Measurements from ENCODE around the gene LRWD1. TPM values are rescaled to one million over a fixed set of nuclear protein-coding genes. Genes with fewer than 3 reads are reported as not detected.
"Not testable (repeated sequence)": the region's sequence is repeated elsewhere in the genome, so short reads cannot be mapped to it uniquely, and the experiment has no call there.

The LRWD1 gene
- total RNA-seq, 1 experiment from 2014 or later: 58.7 TPM

DNA sequence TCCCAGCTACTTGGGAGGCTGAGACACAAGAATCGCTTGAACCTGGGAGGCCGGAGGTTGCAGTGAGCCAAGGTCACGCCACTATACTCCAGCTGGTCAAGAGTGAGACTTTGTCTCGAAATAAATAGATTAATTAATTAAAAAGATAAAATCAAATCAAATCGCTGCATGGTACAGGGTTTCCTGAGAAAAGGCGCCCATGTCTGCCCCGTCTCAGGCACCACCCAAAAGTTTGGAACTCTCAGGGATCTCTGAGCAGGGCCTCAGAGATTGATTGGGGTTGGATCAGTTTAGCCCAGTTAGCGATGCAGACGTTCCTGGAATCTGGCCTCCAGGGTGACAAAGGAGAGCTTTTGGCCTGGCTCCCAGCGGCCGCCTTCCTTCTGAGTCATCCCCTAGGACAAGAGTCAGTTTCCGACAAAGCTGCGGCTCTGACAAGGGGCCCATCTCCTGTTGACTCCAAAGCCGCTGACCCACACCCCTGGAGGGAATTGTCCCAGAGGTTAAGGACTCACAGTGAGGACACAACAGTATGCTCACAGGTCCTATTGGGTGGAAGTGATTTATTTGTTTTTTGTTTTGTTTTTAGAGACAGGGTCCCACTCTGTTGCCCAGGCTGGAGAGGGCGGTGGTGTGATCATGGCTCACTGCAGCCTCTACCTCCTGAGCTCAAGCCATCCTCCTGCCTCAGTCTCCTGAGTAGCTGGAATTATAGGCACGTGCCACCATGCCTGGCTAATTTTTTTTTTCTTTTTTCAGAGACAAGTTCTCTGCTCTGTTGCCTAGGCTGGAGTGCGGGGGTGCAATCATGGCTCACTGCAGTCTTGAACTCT is 24.6 kb upstream of the LRWD1 start:
- DNase-seq (ENCODE audit: low read depth): peak; percentile 83

DNA sequence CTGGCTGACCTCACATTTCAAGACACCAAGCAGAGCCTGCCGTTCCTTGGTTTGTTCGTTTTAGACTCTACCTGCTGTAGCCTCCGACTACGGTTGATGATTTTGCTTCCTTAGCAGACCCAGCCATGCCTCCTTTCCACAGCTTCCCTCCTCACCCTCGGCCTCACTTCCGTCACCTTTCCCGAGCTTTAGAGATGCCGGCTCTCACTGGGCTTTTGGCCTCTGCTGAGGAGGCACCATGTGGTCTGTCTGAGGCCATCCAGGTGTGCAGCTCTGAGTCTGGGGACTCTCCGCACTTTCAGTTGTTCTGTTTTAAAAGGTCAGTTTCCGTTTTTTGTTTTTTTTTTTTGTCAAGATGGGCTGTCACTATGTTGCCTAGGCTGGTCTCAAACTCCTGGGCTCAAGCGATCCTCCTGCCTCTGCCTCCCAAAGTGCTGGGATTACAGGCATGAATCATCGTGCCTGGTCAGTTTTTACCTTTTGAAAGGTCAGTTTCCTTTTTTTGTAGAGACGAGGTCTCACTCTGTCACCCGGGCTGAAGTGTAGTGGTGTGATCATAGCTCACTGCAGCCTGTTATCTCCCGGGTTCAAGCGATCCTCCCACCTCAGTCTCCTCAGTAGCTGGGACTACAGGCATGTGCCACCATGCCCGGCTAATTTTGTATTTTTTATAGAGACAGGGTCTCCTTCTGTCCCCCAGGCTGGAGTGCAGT is 19.7 kb upstream of the LRWD1 start:
- no peak for DNase-seq (ENCODE audit: low read depth)

GRCh38 chr7:102445674-102446071 is 19.1 kb upstream of the LRWD1 start:
- DNase-seq (ENCODE audit: low read depth): no peak

DNA sequence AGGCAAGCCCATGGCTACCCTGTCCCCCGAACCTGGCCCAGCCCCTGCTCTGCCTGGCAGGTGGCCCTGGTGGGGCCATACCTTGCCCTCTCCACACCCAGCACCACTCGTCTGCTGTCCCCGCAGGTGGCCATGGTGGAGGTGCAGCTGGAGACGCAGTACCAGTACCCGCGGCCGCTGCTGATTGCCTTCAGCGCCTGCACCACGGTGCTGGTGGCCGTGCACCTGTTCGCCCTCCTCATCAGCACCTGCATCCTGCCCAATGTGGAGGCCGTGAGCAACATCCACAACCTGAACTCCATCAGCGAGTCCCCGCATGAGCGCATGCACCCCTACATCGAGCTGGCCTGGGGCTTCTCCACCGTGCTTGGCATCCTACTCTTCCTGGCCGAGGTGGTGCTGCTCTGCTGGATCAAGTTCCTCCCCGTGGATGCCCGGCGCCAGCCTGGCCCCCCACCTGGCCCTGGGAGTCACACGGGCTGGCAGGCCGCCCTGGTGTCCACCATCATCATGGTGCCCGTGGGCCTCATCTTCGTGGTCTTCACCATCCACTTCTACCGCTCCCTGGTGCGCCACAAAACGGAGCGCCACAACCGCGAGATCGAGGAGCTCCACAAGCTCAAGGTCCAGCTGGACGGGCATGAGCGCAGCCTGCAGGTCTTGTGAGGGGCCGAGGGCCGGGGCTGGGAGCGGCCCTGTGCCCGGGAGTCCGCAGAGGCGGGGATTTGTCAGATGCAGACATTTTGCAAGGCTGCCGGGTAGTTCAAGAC is 18.2 kb upstream of the LRWD1 start:
- no peak for DNase-seq (ENCODE audit: low read depth)

- DNase-seq (ENCODE audit: low read depth): no peak
These were observed 17.5 kb upstream of the LRWD1 start for GRCh38 chr7:102447311-102447710.

- DNase-seq (ENCODE audit: low read depth): no peak
These were observed 15.6 kb upstream of the LRWD1 start for GRCh38 chr7:102449136-102449535.

DNA sequence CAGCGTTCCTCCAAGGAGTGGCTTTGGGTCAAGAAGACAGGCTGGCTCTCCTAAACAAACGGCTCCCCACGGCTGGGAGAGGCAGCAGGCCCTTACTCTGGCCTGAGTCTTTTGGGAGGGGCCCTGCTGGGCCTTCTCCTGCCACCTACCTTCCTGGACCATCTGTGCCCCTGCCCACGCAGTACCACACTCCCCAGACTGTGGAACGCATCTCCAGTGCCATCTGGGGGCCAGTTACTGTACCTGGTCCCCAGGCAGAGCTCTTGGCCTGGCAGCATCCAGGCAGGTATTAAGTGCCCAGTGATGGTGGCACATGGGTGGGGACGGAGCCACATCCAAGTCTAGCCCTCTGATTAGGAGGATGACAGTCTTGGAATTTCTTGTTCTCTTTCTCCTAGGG is 14.5 kb upstream of the LRWD1 start:
- peak; percentile 13 for DNase-seq (ENCODE audit: low read depth)

- DNase-seq (ENCODE audit: low read depth): peak; percentile 55
These were observed 13.3 kb upstream of the LRWD1 start for GRCh38 chr7:102451371-102452054.

DNA sequence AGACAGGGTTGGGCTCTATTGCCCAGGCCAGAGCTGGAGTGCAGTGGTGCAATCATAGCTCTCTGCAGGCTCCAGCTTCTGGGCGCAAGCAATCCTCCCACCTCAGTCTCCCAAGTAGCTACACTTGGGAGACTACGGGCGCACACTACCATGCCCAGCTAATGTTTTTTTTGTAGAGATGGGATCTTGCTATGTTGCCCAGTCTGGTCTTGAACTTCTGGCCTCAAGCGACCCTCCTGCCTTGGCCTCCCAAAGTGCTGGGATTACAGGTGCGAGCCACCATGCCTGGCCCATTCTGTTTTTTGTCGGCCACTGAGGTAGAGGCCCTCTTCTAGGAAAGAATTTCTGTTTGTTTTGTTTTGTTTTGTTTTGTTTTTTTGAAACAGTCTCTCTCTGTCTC is 12.3 kb upstream of the LRWD1 start:
- DNase-seq (ENCODE audit: low read depth): no peak

DNA sequence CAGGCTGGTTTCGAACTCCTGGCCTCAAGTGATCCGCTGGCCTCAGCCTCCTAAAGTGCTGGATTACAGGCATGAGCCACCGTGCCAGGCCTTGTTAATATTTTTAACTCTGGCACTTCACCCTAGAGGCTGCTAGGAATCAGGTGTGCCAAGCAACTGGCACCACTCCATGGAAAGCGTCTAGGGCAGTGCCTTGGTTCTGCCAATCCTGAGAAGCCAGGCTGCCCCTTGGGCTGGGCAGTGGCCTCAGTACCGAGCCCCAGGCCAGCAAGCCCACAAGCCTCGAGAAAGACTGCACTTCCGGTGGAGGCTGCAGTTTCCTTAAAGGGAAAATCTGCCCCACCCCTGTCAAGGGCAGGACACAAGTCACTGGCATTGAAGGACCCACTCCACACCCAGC is 11.5 kb upstream of the LRWD1 start:
- DNase-seq (ENCODE audit: low read depth): no peak

- DNase-seq (ENCODE audit: low read depth): no peak
These were observed 10.3 kb upstream of the LRWD1 start for GRCh38 chr7:102454468-102454867.

DNA sequence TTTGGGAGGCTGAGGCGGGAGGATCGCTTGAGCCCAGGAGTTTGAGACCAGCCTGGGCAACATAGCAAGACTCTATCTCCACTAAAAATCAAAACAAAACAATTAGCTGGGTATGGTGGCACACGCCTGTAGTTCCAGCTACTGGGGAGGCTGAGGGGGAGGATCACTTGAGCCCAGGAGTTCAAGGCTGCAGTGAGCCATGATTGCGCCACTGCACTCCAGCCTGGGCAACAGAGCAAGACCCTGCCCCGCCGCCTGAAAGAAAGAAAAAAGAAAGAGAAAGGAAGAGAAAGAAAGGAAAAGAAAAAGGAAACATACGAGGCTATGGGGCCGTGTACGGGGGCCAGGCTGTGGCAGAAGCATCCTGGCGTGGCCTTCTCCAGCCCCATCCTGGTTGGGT is 9.9 kb upstream of the LRWD1 start:
- DNase-seq (ENCODE audit: low read depth): not testable (repeated sequence)

DNA sequence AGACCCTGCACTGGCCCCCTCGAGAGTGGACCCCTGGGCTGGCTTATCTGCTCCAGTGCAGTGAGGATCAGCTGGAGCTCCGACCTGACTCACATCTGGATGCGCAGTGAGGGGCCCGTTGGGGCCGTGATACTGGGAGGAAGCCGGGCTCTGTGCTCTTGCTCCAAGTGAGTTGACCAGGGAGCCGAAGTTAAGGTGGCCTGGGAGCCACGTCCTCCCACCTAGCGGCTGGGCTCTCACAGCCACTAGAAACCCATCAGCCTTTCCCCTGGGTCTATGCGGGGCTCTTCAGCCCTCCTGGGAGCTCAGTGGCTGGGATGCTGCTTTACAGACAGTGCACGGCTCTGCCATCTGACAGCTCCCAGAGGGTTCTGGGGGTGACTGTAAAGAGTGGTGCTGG is 9.2 kb upstream of the LRWD1 start:
- DNase-seq (ENCODE audit: low read depth): no peak

DNA sequence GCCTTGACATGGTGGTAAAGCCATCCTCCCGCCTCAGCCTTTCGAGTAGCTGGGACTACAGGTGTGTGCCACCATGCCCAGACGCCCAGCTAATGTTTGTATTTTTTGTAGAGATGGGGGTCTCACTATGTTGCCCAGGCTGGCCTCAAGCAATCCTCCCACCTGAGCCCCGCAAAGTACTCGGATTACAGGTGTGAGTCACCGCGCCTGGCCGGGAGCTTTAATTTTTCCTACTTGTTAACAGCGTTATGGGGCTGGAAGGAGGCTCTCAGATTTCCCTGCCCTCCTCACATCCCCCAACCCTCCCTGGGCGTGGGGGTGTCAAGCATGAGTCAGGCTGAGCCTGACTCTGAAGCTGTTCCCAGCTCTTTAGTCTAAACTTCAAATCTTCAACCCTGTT is 8.5 kb upstream of the LRWD1 start:
- DNase-seq (ENCODE audit: low read depth): peak; percentile 24

DNA sequence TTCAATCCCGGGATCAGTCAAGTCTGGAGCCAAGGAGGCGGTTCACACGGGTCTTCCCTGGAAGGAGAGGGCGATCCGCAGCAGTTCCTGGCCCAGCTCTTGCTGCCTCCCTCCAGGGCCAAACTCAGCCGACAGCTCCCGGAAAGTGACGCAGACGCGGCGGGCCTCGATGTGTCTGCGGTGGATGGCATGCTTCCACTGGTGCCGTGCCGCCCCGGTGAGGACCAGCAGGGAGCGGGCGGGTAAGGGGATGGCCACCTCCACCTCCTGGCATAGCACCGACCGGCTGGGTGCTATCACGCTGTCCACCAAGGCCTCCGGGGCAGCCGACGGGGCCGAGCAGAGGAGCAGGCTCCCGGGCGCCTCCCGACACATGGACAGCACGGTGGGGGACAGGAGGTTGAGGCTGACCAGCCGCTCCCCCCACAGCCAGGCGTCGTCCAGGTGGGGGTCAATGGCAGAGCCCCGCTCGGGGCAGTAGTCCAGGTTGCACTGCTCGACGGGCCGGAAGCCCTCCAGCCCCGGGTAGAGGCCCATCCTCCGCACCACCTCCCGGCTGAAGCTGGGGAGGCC is 7.3 kb upstream of the LRWD1 start:
- no peak for DNase-seq (ENCODE audit: low read depth)

GRCh38 chr7:102459221-102459844 is 5.5 kb upstream of the LRWD1 start:
- no peak for DNase-seq (ENCODE audit: low read depth)

GRCh38 chr7:102460467-102460866 is 4.3 kb upstream of the LRWD1 start:
- no peak for DNase-seq (ENCODE audit: low read depth)

- DNase-seq (ENCODE audit: low read depth): peak; percentile 15
These were observed 775 bp upstream of the LRWD1 start for GRCh38 chr7:102463841-102464576.

DNA sequence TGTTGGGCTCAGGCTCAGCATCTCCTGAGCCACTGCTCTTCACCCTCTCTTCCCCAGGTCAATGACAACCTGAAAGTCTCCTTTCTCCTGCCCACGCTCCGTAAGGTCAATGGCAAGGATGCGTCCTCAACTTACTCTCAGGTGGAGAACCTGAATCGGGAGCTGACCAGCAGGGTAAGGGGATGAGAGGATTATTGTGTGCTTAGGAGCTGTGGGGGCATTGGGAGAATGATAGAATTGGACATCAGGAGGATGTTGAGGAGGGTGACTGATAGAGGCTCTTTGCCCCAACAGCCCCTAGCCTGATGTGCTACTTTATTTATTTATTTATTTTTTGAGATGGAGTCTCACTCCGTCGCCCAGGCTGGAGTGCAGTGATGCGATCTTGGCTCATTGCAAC is 1.3 kb downstream of the LRWD1 start:
- DNase-seq (ENCODE audit: low read depth): no peak

Measured in LHCN-M2 (cell line).